ENCODE results near the gene VRK1. TPM values are rescaled to one million over a fixed set of nuclear protein-coding genes. Genes with fewer than 3 reads are reported as not detected.
"Not testable (repeated sequence)": the region's sequence is repeated elsewhere in the genome, so short reads cannot be mapped to it uniquely, and the experiment has no call there.

The VRK1 gene
- polyA plus RNA-seq, 1 experiment = 3.7 TPM

DNA sequence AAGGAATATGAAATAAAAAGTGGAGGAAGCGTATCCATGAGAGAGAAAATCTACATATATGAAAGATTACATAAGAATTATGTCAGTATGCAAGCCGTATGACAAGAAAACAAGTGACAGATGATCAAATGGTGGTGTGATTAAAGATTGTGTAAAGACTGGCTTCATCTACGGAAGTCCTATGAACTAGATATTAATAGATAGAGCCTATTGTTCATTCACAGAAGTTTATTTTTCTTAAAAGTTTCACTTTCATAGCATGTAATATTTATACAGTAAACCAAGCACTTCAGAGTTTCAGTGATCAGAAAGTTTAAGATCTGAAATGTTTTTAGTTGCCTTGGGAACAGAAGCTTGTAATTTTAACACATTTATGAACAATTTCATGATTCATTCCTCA is 84.5 kb downstream of the VRK1 start:
- no peak for TF ChIP-seq CTCF (IDR thresholded peaks at IDR 0.05; ENCODE audit: insufficient read depth, low read depth, low read length)
- H3K4me3 ChIP-seq (ENCODE audit: low read depth, low read length) = no peak overlapping the region
- ChIA-PET POLR2A (no interaction called here), CTCF (no interaction called here)
- no peaks in the 10 kb centered on the region for H3K36me3 ChIP-seq (ENCODE audit: control insufficient read depth, insufficient read depth, low read length)
- H3K27me3 ChIP-seq (ENCODE audit: control insufficient read depth, insufficient read depth, low read length) = no peaks in the 10 kb centered on the region
- no peak for DNase-seq (ENCODE audit: low read depth)

DNA sequence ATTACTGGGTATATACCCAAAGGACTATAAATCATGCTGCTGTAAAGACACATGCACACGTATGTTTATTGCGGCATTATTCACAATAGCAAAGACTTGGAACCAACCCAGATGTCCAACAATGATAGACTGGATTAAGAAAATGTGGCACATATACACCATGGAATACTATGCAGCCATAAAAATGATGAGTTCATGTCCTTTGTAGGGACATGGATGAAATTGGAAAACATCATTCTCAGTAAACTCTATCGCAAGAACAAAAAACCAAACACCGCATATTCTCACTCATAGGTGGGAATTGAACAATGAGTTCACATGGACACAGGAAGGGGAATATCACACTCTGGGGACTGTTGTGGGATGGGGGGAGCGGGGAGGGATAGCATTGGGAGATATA is 86.8 kb downstream of the VRK1 start:
- not testable (repeated sequence) for H3K4me3 ChIP-seq (ENCODE audit: low read depth, low read length); DNase-seq (ENCODE audit: low read depth)

DNA sequence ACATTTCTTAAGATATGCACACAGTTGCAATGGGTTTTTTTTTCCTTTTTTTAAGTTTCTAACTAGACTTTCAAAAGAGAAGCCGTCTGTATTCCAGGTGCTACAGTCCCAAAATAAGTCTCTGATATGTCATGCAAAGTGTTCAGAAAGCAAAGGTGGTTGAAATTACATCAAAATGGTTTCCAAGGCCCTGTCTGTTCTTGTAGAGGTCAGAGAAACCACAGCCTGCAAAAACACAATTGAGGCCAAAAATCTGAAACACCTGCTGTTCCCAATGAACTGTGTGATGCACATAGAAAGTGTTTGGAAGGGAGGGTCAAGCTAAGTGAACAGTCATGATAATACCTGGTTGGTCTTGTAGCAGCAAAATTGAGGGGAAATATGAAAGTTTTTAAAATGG is 91.0 kb downstream of the VRK1 start:
- TF ChIP-seq CTCF (IDR thresholded peaks at IDR 0.05; ENCODE audit: insufficient read depth, low read depth, low read length) = no peak
- ChIA-PET POLR2A (no interaction called here), CTCF (interaction anchor here (0.6 to 1.5 kb wide), 2 partner anchors 36 to 43 kb away, joined by 3 to 6 read pairs; no protein-coding TSS in a partner anchor)
- H3K27me3 ChIP-seq (ENCODE audit: control insufficient read depth, insufficient read depth, low read length) = no peaks in the 10 kb centered on the region
- no peaks in the 10 kb centered on the region for H3K36me3 ChIP-seq (ENCODE audit: control insufficient read depth, insufficient read depth, low read length)
- DNase-seq (ENCODE audit: low read depth) = no peak
- H3K4me3 ChIP-seq (ENCODE audit: low read depth, low read length) = no peak overlapping the region

More for the DNA sequence above, 86.8 kb downstream of the VRK1 start:
- CTCF ChIA-PET; H3K36me3 ChIP-seq (ENCODE audit: control insufficient read depth, insufficient read depth, low read length); H3K27me3 ChIP-seq (ENCODE audit: control insufficient read depth, insufficient read depth, low read length); POLR2A ChIA-PET: not testable (repeated sequence)

- no peak for DNase-seq (ENCODE audit: low read depth)
- POLR2A ChIA-PET = no interaction called here
- no peaks in the 10 kb centered on the region for H3K27me3 ChIP-seq (ENCODE audit: control insufficient read depth, insufficient read depth, low read length)
- no peak for TF ChIP-seq CTCF (IDR thresholded peaks at IDR 0.05; ENCODE audit: insufficient read depth, low read depth, low read length)
- H3K36me3 ChIP-seq (ENCODE audit: control insufficient read depth, insufficient read depth, low read length) = no peaks in the 10 kb centered on the region
- CTCF ChIA-PET = interaction anchor here (0.6 to 1.5 kb wide), 2 partner anchors 36 to 44 kb away, joined by 3 to 6 read pairs; no protein-coding TSS in a partner anchor
- no peak overlapping the region for H3K4me3 ChIP-seq (ENCODE audit: low read depth, low read length)
Measured at GRCh38 chr14:96888593-96888992, 91.4 kb downstream of the VRK1 start.

DNA sequence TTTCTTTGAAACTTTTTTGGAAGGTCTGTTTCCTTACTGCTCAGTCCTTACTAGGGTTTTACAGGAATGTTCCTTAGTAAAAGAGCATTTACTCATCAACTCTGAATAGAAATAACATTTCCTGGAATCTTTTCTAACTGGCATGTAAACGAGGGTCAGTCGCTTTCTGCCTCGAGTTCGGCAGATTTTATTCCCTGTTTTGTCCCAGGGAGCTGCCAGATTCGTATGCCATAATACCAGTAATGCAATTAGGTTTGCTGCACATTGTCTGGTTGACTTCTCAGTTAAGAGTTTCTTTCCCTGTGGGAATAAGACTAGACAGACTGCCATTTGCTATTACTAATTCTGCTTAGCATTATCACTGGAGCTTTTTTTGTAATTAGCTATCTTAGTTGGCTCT is 91.9 kb downstream of the VRK1 start:
- Histone ChIP-seq H3K36me3 (ENCODE audit: control insufficient read depth, insufficient read depth, low read length) (no peaks in the 10 kb centered on the region), H3K4me3 (ENCODE audit: low read depth, low read length) (no peak overlapping the region), H3K27me3 (ENCODE audit: control insufficient read depth, insufficient read depth, low read length) (no peaks in the 10 kb centered on the region)
- ChIA-PET CTCF (interaction anchor here (1.5 kb wide), 1 partner anchor 37 kb away, joined by 6 read pairs; no protein-coding TSS in a partner anchor), POLR2A (no interaction called here)
- DNase-seq (ENCODE audit: low read depth) = no peak
- no peak for TF ChIP-seq CTCF (IDR thresholded peaks at IDR 0.05; ENCODE audit: insufficient read depth, low read depth, low read length)

DNA sequence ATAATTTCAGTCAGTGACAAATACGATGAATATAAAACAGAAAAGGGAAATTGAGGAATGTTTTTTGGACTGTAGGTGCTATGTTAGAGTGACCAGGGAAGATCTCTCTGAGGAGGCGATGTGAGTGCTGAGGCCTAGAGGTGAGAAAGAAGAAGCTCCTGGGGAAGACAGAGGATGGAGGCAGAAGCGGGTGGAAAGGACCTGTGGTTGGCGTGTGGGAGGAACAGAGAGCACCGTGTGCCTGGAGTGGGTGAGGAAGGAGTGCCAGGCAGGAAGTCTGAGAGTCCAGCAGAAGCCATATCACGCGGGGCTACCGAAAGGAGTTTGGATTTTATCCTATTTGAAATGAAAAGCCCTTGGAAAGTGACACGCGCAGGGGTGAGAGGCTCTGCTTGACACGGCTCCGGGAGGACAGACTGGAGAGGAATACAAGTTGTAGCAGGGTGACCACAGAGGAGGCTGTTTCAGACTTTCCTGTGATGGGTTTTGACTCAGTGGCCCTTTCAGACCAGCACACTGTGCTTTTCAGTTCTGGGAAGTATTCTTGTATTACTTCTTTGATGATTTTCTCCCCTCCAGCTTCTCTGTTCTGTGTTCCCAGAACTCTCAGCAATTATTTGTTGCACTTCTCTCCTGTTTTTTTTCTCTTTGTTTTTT is 96.9 kb downstream of the VRK1 start:
- no peaks in the 10 kb centered on the region for H3K36me3 ChIP-seq (ENCODE audit: control insufficient read depth, insufficient read depth, low read length)
- H3K4me3 ChIP-seq (ENCODE audit: low read depth, low read length) = no peak overlapping the region
- ChIA-PET CTCF (interaction anchor here (0.6 kb wide), 1 partner anchor 114 kb away, joined by 3 read pairs; no protein-coding TSS in a partner anchor), POLR2A (no interaction called here)
- TF ChIP-seq CTCF (IDR thresholded peaks at IDR 0.05; ENCODE audit: insufficient read depth, low read depth, low read length) = no peak
- H3K27me3 ChIP-seq (ENCODE audit: control insufficient read depth, insufficient read depth, low read length) = no peaks in the 10 kb centered on the region
- DNase-seq (ENCODE audit: low read depth) = no peak

All from BJ (cell line).